ENCODE data around the gene OPA1. TPM values are rescaled to one million over a fixed set of nuclear protein-coding genes. Genes with fewer than 3 reads are reported as not detected.

The OPA1 gene
- total and polyA plus RNA-seq, 2 of the 13 experiments (the other 11 are each of a cell fraction or from before 2014, with no cell fraction given) = 26.7 to 78.5 TPM

GRCh38 chr3:193711964-193712598 lies 119.1 kb downstream of the OPA1 start (continued):
- no peak for TF ChIP-seq GRHL1 (CRISPR knock-in tag; conservative IDR thresholded peaks at IDR 0.05)
- TF ChIP-seq ZNF766 (CRISPR knock-in tag; IDR thresholded peaks at IDR 0.05; ENCODE audit: borderline replicate concordance) = peak; percentile 80; the same call in 1 of the 2 replicates
- no peak; the same call in 1 of the 2 replicates for TF ChIP-seq ZNF546 (CRISPR knock-in tag; conservative IDR thresholded peaks at IDR 0.05)
- no peak for TF ChIP-seq SP140L (CRISPR knock-in tag; IDR thresholded peaks at IDR 0.05; ENCODE audit: borderline replicate concordance)
- peak; percentile 88 for TF ChIP-seq DMAP1 (CRISPR knock-in tag; IDR thresholded peaks at IDR 0.05)
- no peak for TF ChIP-seq ZNF383 (CRISPR knock-in tag; IDR thresholded peaks at IDR 0.05; ENCODE audit: borderline replicate concordance)
- no peak for TF ChIP-seq SUZ12 (IDR thresholded peaks at IDR 0.05; ENCODE audit: low read depth, low read length)
- TF ChIP-seq, protein P1, sequence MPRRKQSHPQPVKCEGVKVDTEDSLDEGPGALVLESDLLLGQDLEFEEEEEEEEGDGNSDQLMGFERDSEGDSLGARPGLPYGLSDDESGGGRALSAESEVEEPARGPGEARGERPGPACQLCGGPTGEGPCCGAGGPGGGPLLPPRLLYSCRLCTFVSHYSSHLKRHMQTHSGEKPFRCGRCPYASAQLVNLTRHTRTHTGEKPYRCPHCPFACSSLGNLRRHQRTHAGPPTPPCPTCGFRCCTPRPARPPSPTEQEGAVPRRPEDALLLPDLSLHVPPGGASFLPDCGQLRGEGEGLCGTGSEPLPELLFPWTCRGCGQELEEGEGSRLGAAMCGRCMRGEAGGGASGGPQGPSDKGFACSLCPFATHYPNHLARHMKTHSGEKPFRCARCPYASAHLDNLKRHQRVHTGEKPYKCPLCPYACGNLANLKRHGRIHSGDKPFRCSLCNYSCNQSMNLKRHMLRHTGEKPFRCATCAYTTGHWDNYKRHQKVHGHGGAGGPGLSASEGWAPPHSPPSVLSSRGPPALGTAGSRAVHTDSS (CRISPR knock-in tag; conservative IDR thresholded peaks at IDR 0.05) = no peak
- no peak for TF ChIP-seq ZBTB46 (CRISPR knock-in tag; IDR thresholded peaks at IDR 0.05; ENCODE audit: borderline replicate concordance)
- TF ChIP-seq, protein P2, sequence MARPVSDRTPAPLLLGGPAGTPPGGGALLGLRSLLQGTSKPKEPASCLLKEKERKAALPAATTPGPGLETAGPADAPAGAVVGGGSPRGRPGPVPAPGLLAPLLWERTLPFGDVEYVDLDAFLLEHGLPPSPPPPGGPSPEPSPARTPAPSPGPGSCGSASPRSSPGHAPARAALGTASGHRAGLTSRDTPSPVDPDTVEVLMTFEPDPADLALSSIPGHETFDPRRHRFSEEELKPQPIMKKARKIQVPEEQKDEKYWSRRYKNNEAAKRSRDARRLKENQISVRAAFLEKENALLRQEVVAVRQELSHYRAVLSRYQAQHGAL (CRISPR knock-in tag; IDR thresholded peaks at IDR 0.05; ENCODE audit: not compliant biosample characterization) = no peak
- TF ChIP-seq POGZ (CRISPR knock-in tag; IDR thresholded peaks at IDR 0.05) = peak; percentile 94
- TF ChIP-seq SALL1 (CRISPR knock-in tag; IDR thresholded peaks at IDR 0.05) = peak; percentile 100
- no peak; the same call in 1 of the 2 replicates for TF ChIP-seq ZKSCAN1 (IDR thresholded peaks at IDR 0.05; ENCODE audit: low read length)
- no peak; the same call in 1 of the 2 replicates for TF ChIP-seq ZNF709 (CRISPR knock-in tag; IDR thresholded peaks at IDR 0.05)
- TF ChIP-seq NFIB (CRISPR knock-in tag; IDR thresholded peaks at IDR 0.05; ENCODE audit: borderline replicate concordance) = no peak
- TF ChIP-seq ZNF672 (CRISPR knock-in tag; IDR thresholded peaks at IDR 0.05) = no peak
- TF ChIP-seq ZNF468 (CRISPR knock-in tag; IDR thresholded peaks at IDR 0.05) = peak; percentile 70; the same call in 1 of the 2 replicates
- TF ChIP-seq ZKSCAN8 (CRISPR knock-in tag; IDR thresholded peaks at IDR 0.05; ENCODE audit: borderline replicate concordance) = peak; percentile 95
- TF ChIP-seq ZNF17 (CRISPR knock-in tag; IDR thresholded peaks at IDR 0.05) = 0 out of 2 replicates have a peak, but pooled peaks have one; percentile 33
- no peak for TF ChIP-seq ZNF720 (CRISPR knock-in tag; IDR thresholded peaks at IDR 0.05)
- TF ChIP-seq TFE3 (CRISPR knock-in tag; IDR thresholded peaks at IDR 0.05) = peak; percentile 92
- peak; percentile 89; the same call in 1 of the 2 replicates for TF ChIP-seq HIVEP1 (CRISPR knock-in tag; IDR thresholded peaks at IDR 0.05)
- TF ChIP-seq PHF21A (CRISPR knock-in tag; IDR thresholded peaks at IDR 0.05) = peak; percentile 81
- TF ChIP-seq EEA1 (CRISPR knock-in tag; IDR thresholded peaks at IDR 0.05; ENCODE audit: borderline replicate concordance) = no peak
